WTC11 (cell line): ENCODE results near the gene PAFAH2. TPM values are rescaled to one million over a fixed set of nuclear protein-coding genes. Genes with fewer than 3 reads are reported as not detected.
A peak's percentile ranks its signal among the peaks of the same experiment; 100 is the strongest.

Source experiments
- ATAC-seq: fragments of 200-7000 bp; cut with Tn5 transposase; 2 replicates; pipeline ENCODE4 v1.10.0; 2021; ENCODE audit warnings: mild to moderate bottlenecking, moderate library complexity
- CTCF ChIA-PET: fragments of 300-600 bp; sonication (Branson Sonifier 250); formaldehyde crosslinking; loops from one replicate; lab custom pipeline; 2021; ENCODE audit warnings: antibody characterized with exemption; lab: Charles Lee
- POLR2A ChIA-PET: fragments of 350-600 bp; sonication (Branson Sonifier 250); formaldehyde crosslinking; loops from one replicate; lab custom pipeline; 2021; ENCODE audit warnings: antibody characterized with exemption; lab: Charles Lee
- DNase-seq: peaks from one replicate; pipeline ENCODE4 v3.0.0; 2021; ENCODE audit warnings: low spot score
- H3K27ac Mint-ChIP-seq: 2 replicates; pipeline ENCODE4 v1.8.0; 2021; ENCODE audit warnings: mixed read lengths
- H3K27me3 Mint-ChIP-seq: 2 replicates; pipeline ENCODE4 v1.8.0; 2021; ENCODE audit warnings: low read depth, mild to moderate bottlenecking, moderate library complexity, mixed read lengths
- H3K36me3 Mint-ChIP-seq: 2 replicates; pipeline ENCODE4 v1.8.0; 2021; ENCODE audit warnings: mixed read lengths
- H3K4me1 Mint-ChIP-seq: 2 replicates; pipeline ENCODE4 v1.8.0; 2022; ENCODE audit warnings: mixed read lengths
- H3K4me3 Mint-ChIP-seq: 2 replicates; pipeline ENCODE4 v1.8.0; 2021; ENCODE audit warnings: mild to moderate bottlenecking, moderate library complexity, mixed read lengths
- H3K9me3 Mint-ChIP-seq: 2 replicates; pipeline ENCODE4 v1.8.0; 2021; ENCODE audit warnings: mixed read lengths
- AR ChIP-seq: fragments of 250-450 bp; sonication (Bioruptor Pico); IDR thresholded peaks from 2 replicates; pipeline ENCODE4 v1.9.0; 2021; ENCODE audit warnings: mild to moderate bottlenecking
- CDX4 ChIP-seq: fragments of 250-450 bp; sonication (Bioruptor Pico); IDR thresholded peaks from 2 replicates; pipeline ENCODE4 v1.9.0; 2021; ENCODE audit warnings: moderate library complexity, mild to moderate bottlenecking, inconsistent platforms, borderline replicate concordance
- CTCF ChIP-seq: fragments of 200-600 bp; IDR thresholded peaks from 2 replicates; pipeline ENCODE4 v1.8.0; 2022; ENCODE audit warnings: antibody characterized with exemption
- E2F1 ChIP-seq: sonication (generic); formaldehyde crosslinking; IDR thresholded peaks from 2 replicates; pipeline ENCODE4 v1.8.0; 2022; ENCODE audit warnings: mild to moderate bottlenecking, missing genetic modification reagents
- ELF4 ChIP-seq: sonication (generic); formaldehyde crosslinking; IDR thresholded peaks from 2 replicates; pipeline ENCODE4 v1.8.1; 2022; ENCODE audit warnings: low read depth, mild to moderate bottlenecking, moderate library complexity, missing genetic modification reagents
- ETV6 ChIP-seq: sonication (generic); formaldehyde crosslinking; IDR thresholded peaks from 2 replicates; pipeline ENCODE4 v1.8.1; 2022; ENCODE audit warnings: mild to moderate bottlenecking, missing genetic modification reagents
- GABPB1 ChIP-seq: sonication (generic); formaldehyde crosslinking; IDR thresholded peaks from 2 replicates; pipeline ENCODE4 v1.8.1; 2023; ENCODE audit warnings: mild to moderate bottlenecking, missing genetic modification reagents
- PRDM15 ChIP-seq: sonication (generic); formaldehyde crosslinking; IDR thresholded peaks from 2 replicates; pipeline ENCODE4 v1.8.0; 2022; ENCODE audit warnings: missing genetic modification reagents
- PREB ChIP-seq: sonication (generic); formaldehyde crosslinking; IDR thresholded peaks from 2 replicates; pipeline ENCODE4 v1.8.1; 2022; ENCODE audit warnings: mild to moderate bottlenecking, missing genetic modification reagents, moderate library complexity, borderline replicate concordance
- RORB ChIP-seq: fragments of 250-450 bp; sonication (Bioruptor Pico); IDR thresholded peaks from 2 replicates; pipeline ENCODE4 v1.9.0; 2021; ENCODE audit warnings: mild to moderate bottlenecking
- SMAD4 ChIP-seq: sonication (generic); formaldehyde crosslinking; IDR thresholded peaks from 2 replicates; pipeline ENCODE4 v1.8.0; 2022; ENCODE audit warnings: mild to moderate bottlenecking, missing genetic modification reagents
- TEAD1 ChIP-seq: sonication (generic); formaldehyde crosslinking; IDR thresholded peaks from 2 replicates; pipeline ENCODE4 v1.8.0; 2022; ENCODE audit warnings: mild to moderate bottlenecking, missing genetic modification reagents
- TEAD4 ChIP-seq: sonication (generic); formaldehyde crosslinking; IDR thresholded peaks from 2 replicates; pipeline ENCODE4 v1.8.0; 2022; ENCODE audit warnings: mild to moderate bottlenecking, missing genetic modification reagents
- ZNF512 ChIP-seq: sonication (generic); formaldehyde crosslinking; IDR thresholded peaks from 2 replicates; pipeline ENCODE4 v1.8.1; 2022; ENCODE audit warnings: missing genetic modification reagents, borderline replicate concordance
- ZNF532 ChIP-seq: fragments of 250-450 bp; sonication (Bioruptor Pico); IDR thresholded peaks from 2 replicates; pipeline ENCODE4 v1.9.0; 2021; ENCODE audit warnings: mild to moderate bottlenecking, borderline replicate concordance
- total RNA-seq: library from RNA; stranded (reverse); gene quantifications from 3 replicates; pipeline ENCODE4 v1.2.3, GENCODE V29; 2021

The PAFAH2 gene
- total RNA-seq, 1 experiment from 2014 or later = 11.5 TPM

GRCh38 chr1:25955553-25955952 lies 42.3 kb downstream of the PAFAH2 start:
- H3K36me3 Mint-ChIP-seq = peaks cover 27% of the 10 kb centered on the region
- POLR2A ChIA-PET = no interaction called here
- CTCF ChIA-PET = interaction anchor here (3.6 kb wide), 1 partner anchor 60 kb away, joined by 22 read pairs; no protein-coding TSS in a partner anchor
- H3K27me3 Mint-ChIP-seq = peaks cover 4% of the 10 kb centered on the region
- H3K4me3 Mint-ChIP-seq = no peak overlapping the region
- no peak for DNase-seq
- peaks cover 7% of the 10 kb centered on the region for H3K9me3 Mint-ChIP-seq
- TF ChIP-seq ETV6 (CRISPR knock-in tag) (no peak), ZNF512 (CRISPR knock-in tag) (0 out of 2 replicates have a peak, but pooled peaks have one; percentile 14)
- no peak overlapping the region for H3K27ac Mint-ChIP-seq
- H3K4me1 Mint-ChIP-seq = peaks cover 10% of the 10 kb centered on the region
- no peak for ATAC-seq

GRCh38 chr1:25954282-25954938 lies 43.5 kb downstream of the PAFAH2 start:
- no peak for DNase-seq
- ChIA-PET CTCF (interaction anchor here (3.6 kb wide), 1 partner anchor 59 kb away, joined by 22 read pairs; no protein-coding TSS in a partner anchor), POLR2A (no interaction called here)
- peaks cover 4% of the 10 kb centered on the region for H3K27me3 Mint-ChIP-seq
- no peak overlapping the region for H3K4me3 Mint-ChIP-seq
- peaks cover 16% of the 10 kb centered on the region for H3K36me3 Mint-ChIP-seq
- H3K4me1 Mint-ChIP-seq = peaks cover 10% of the 10 kb centered on the region
- peaks cover 7% of the 10 kb centered on the region for H3K9me3 Mint-ChIP-seq
- no peak for ATAC-seq
- no peak overlapping the region for H3K27ac Mint-ChIP-seq
- TF ChIP-seq AR (CRISPR knock-in tag) = no peak
- no peak for TF ChIP-seq ELF4 (CRISPR knock-in tag)
- TF ChIP-seq PRDM15 (CRISPR knock-in tag) = no peak
- TF ChIP-seq TEAD4 (CRISPR knock-in tag) = no peak
- TF ChIP-seq CTCF = no peak
- TF ChIP-seq E2F1 (CRISPR knock-in tag) = no peak
- TF ChIP-seq GABPB1 = no peak
- TF ChIP-seq SMAD4 = no peak
- TF ChIP-seq TEAD1 (CRISPR knock-in tag) = no peak
- no peak for TF ChIP-seq CDX4 (CRISPR knock-in tag)
- TF ChIP-seq PREB (CRISPR knock-in tag) = no peak
- TF ChIP-seq ZNF532 (CRISPR knock-in tag) = no peak
- no peak for TF ChIP-seq RORB (CRISPR knock-in tag)
